ENCODE measurements around the gene FNBP1L. TPM values are rescaled to one million over a fixed set of nuclear protein-coding genes. Genes with fewer than 3 reads are reported as not detected.

The FNBP1L gene
- 133 TPM for total RNA-seq

GRCh38 chr1:93447481-93448291 lies at the start of gene FNBP1L:
TSS of gene FNBP1L (plus strand) at chr1:93448118. CDS start at chr1:93448282, 164 bp downstream.

Other genes with a start within 250 kb of the FNBP1L start
- gene DR1, start 102.2 kb upstream of the FNBP1L start, total RNA-seq = 57.9 TPM
- gene BCAR3, start 233.7 kb downstream of the FNBP1L start, total RNA-seq = 14.5 TPM